HG02938 (cell line): ENCODE measurements around the gene AFAP1L1.

ENCODE experiments used
- ATAC-seq: cut with Tn5 transposase; IDR thresholded peaks from one replicate; pipeline ENCODE4 v1.9.1; 2021; ENCODE audit warnings: mild to moderate bottlenecking, moderate library complexity; ENCODE audit not compliant: unreplicated experiment

AFAP1L1 gene

DNA sequence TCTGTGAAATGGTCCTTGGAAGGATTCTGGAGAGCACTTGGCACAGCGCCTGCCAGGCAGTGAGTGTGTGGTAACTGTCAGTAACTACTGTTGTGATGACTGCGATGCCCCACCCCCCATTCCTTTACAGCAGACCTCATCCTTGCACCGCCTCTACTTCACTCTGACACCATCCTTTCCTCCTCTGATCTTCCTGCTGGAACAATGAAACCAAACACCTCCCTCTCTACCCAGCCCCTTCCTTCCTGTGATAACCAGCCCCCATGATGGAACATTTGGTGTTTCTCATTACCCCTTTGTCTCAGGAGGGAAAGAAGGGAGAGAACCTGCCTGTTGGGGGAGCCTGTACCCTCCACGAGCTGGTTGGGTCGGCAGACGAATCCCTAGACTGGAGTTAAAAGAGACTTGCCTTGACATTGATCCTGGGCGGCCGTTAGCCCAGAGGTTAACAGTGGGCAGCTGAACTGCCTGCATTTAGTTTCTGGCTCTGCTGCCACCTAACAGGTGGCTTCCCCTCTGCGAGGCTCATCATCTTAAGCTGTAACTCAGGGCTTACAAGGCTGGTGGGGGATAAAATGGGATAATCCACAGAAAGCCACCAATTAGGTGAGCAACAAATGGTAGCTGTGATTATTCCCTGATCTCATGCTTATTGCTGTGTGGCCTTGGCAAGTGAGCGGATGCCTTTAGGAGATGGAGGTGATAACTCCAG, 39.4 kb downstream of the AFAP1L1 start:
- ATAC-seq = no peak

DNA sequence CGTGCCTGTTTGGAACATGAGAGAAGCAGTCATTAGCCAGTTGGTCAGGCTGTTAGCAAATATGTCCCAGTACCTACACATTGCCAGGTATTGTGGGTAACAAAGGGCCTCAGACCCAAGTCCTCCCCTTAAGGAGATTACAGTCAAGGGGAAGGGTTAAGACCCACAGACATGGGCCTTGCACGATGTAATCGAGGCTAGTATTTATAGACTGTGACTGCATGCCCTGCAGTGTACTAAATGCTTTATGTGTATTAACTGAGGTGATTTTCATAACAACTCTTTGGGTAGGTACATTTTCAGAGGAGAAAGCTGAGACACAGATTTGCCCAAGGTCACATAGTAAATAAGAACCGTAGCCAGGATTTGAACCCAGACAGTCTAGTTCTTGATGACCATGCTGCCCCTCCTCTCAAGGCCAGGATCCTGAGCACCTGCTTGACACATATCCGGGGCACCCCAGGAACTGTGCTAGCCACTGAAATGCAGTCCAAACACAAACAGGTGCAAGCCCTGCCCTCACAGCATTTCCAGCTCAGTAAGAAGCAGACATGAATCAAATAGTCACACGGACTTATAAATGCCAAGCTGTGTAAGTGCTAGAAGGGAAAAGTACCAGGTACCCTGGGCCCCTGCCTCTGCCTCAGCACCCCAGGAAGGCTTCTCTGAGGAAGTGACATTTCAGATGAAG, 41.6 kb downstream of the AFAP1L1 start:
- ATAC-seq = no peak

DNA sequence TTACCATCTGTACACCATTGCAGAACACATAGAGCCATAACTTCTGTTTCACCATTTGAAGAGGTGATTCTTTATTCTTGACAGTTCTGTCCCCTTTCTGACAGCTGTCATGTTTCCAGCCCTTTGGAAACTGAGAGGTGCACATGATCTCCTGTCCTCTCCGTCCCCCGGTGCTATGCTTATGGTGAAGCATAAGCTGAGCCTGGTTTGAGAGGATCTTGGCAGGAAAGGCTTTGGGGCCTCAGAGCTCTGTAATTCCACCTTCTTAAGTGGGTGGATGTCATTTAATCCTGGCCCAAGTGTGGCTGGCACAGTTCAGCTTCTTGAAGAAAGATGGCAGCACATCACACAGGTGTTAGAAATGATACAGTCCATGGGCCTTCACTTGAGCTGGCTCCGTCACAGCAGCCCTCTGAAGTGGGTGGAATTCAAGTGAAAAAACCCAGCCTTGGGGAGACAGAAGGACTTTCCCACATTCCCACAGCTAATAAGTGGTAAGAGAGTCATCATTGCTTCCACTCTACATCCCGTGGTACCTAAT, 43.0 kb downstream of the AFAP1L1 start:
- no peak for ATAC-seq

DNA sequence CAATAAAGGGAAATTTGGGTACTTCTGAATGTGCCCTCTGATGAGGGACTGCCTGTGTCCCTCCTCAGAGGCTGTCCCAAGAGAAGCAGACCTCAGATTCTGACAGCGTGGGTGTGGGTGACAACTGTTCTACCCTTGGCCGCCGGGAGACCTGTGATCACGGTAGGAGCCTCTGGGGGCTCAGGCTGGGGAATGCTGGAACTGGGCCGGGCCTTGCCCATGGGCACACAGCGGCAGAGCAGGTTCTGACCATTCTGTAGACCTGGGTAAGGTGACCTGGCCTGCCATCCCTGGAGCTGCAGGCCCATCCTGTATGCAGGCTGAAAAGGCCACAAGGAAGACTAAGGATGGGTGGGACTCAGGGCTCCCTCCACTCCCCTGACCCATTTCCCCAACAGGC, 44.1 kb downstream of the AFAP1L1 start:
- ATAC-seq = no peak

DNA sequence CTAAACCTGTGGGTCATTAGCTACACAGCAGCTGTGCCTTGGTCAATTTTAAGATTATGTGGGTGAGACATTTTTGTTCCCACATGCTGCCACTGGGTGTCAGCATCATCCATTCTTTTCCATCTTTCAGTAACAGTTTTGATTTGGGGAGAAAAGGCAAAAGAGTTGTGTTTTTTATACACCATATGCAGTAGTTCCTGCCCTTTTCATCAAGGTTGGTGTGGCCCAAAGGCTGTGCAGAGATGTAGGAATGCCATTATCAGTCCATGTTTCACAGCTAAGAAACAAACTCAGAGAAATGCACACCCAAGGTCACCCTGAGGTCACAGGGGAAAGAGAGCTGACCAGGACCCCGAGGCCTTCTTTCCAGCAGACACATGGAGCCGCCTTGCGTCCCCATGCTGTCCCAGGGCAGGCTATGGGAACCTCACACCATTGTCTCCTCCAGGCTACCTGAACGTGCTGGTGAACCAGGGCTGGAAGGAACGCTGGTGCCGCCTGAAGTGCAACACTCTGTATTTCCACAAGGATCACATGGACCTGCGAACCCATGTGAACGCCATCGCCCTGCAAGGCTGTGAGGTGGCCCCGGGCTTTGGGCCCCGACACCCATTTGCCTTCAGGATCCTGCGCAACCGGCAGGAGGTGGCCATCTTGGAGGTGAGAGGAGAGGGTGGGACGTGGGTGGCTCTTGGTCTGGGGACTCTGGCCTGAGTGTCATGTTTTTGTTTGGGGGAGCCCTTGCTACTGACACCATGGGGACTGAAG, 45.8 kb downstream of the AFAP1L1 start:
- peak; percentile 59 for ATAC-seq

DNA sequence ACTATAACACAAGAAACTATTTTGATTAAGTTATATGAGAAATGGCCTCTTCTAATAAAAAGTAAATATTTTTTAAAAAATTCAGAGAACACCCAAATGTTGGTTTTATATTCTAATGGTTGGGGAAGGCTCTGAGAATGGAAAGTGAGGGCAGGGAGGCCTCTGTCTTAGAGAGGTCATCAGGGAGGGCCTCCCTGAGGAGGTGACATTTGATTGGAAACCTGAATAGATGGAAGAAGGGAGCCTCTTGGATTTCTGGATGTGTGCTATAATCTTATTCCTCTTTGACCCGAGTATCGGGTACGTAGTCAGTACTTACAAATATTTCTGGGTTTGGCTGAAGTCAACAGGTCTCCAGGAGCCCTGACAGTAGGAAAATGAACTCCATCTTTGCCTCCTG, 47.5 kb downstream of the AFAP1L1 start:
- ATAC-seq = no peak

DNA sequence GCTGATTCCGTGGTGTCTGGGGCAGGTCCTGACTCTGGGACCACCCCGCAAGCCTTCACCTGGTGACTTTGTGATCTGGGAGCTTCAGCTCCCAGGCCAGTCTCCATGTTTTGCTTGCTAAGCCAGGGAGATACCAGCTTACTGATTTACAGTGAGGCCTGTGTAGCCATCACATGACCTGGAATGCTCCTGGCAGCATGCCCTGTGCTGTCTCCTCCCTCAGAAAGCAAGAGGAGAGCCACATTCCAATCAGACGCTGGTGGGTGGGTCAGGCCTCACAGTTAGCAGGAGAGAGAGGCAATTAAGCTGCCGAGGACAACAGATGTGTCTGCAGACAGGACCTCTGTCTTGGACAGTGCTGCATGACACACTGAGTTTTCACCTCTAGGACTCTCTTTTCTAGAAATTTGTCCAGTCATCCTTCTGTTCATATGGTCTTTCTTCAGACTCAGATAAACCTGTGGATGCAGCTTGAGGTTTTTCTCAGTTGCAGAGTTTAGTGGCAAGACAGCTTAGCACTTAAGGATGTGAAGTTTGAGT, 49.2 kb downstream of the AFAP1L1 start:
- no peak for ATAC-seq

DNA sequence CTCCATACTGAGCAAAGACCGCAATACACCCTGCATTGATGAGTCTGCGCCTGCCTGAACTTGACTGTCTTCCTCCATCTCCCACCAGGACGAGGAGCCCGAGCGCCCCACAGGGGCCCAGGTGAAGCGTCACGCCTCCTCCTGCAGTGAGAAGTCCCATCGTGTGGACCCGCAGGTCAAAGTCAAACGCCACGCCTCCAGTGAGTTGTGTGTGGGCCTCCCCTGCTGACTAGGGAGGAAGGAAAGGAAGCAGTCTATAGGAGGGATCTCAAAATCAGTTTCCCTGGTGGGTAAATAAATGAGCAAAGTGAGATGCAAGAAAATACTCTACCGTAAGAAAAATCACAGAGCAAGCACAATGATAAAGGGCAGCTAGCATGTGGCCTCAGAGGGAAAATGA, 50.9 kb downstream of the AFAP1L1 start:
- ATAC-seq = no peak

DNA sequence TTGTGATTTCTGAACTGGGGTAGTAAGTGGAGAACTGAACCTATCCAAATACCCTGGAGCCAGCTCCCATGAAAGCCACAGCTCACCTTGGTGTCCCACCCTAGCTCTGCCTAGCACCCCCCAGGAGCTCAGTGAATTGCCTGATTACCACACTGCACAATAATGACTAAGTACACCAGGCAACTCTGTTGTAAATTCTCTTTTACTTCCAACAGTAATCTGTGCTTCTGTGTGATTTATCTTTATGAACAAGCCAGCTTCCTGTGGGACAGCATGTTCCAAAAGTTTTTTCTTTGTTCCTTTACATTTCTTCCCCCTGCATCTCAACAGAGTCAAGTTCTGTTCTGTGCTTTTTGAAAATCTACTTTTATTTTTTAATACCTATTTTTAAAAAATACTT, 51.6 kb downstream of the AFAP1L1 start:
- ATAC-seq = no peak

DNA sequence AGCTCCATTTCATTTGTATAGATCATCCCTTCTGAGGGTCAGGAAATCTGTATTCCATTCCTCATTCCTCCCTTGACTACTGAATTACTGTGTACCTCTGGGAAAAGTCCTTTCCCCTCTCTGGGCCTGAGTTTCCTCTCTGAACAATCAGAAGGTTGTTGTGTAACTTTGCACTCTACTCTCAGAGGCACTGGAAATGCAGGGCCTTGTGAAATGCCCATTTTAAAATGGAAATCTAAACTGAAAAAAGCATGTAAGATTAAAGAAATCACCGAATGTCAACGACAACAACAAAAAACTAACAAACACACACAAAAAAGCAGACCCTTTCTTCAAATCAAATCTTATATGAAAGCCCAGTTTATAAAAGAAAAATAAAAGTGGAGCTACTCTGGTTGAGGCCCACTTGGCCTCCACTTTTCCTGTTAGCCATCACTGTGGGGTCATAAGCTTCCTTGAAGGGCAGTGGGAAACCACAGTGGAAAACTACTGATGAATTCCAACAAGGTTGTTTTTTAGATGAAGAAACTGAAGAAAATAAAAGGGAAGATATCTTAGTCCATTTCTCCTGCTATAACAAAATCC, 52.1 kb downstream of the AFAP1L1 start:
- no peak for ATAC-seq

DNA sequence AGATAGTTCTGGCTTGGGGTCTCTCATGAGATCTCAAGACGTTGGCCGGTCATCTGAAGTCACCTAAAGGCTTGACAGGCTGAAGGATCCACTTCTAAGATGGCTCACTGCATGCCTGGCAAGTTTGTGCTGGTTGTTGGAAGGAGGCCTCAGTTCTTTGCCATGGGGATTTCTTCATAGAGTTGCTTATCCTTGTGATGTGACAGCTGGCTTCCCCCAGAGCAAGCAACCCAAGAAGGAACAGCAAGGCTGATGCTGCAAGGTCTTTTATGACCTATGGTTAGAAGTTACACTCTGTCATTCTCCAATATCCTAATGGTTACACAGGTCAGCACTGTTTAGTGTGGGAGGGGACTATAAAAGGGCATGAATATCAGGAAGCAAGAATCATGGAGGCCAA, 53.0 kb downstream of the AFAP1L1 start:
- no peak for ATAC-seq

DNA sequence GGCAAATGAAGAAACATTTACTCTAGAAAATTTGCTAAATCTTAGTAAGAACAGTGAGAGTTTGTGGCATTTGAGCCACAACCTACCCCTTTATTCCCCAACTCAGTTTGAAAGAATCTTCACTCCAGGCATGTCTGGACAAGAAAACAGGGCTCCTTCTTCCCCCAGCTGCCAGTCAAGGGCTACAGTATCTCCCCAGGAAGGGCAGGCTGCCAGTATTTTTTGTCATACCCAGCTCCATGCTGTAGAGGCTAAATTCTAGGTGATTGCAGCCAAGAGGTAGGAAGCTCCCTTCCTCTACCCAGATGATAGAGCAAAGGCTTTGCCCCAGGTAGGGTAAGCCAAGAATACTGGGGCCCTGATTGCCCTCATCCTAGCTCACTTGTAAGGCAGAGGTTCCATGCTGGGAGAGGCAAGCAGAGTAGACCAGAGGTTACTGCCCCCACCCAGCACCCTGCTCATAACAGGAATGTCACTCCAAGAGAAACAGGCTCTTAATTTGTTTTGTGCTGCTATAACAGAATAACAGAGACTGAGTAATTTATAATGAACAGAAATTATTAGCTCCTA, 53.6 kb downstream of the AFAP1L1 start:
- no peak for ATAC-seq

DNA sequence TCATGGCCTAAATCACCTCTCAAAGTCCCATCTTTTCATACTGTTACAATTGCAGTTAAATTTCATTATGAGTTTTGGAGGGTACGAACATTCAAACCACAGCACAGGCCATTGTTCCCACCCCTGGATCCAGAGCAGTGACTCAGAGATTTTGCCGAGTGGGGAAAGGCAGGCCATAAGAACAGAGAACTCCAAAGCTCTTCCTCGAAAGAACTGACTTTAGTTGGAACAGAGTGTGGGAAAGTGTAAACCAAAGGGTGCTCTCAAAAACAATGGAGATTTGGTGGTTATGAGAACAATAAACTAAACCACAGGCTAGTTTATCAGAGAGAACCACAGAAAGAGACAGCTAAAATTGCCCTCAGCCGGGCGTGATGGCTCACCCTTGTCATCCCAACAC, 54.2 kb downstream of the AFAP1L1 start:
- no peak for ATAC-seq

DNA sequence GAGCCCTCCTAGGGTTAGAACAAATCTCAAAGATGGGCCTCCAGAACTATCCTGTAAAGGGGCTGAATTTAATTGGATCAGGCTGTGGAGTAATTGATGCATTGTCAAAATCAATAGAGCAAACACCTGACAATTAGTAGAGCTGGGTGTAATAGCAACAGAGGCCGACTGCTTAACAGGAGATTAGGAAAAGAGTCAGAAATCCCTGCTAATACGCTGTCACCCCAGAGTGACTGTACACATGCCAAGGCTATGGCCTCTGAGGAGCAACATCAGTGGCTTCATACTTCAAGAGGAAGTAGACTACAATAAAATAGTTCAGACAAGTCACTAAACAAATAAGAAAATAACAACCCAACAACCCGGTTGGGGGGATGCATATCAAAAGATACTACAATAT, 55.0 kb downstream of the AFAP1L1 start:
- no peak for ATAC-seq

DNA sequence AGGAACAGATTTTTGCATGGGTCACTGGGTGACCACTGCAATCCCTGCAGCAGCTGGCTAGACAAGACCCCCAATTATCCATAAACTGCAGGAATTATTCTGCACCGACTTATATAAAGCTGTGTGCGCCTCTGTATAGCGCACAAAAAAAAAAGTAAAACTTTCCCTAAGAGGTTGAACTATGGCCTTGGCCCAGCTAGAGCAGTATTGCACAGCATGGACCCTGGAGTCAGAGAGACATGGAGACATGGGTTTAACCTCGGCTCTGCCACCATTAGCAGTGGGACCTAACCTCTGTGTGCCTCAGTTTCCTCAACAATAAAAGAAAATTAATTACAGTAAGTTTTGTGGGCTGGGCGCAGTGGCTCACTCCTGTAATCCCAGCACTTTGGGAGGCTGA, 56.5 kb downstream of the AFAP1L1 start:
- no peak for ATAC-seq

DNA sequence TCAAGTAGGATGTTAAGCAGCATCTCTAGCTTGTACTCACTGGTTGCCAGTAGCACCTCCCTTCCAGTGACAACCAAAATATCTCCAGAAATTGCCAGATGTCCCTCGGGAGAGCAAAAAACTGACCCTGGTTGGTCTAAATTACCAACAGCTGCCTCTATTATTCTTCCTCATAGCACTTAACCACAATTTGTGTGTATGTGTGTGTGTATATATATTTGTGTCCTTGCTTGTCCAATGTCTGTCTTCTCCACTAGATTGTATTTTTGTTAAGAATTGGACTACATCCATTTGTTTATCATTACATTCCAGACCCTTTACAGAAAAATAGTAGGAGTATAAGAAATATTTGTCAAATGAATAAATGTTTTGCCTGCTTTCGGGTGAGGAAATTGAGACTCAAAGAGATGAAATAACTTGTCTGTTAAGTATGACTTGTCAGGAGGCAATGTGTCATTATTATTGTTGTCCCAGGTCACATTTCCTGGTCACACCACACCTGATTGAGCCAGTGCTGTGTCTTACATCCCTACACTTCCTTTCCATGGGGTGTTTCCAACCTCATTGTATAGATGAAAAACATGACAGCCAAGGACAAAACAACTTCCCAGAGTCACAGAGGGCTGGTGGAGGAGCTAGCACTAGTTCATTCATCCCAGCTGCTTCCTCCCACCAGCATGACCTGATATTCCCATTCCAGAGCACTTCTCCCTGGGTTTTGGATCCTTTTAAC, 62.2 kb downstream of the AFAP1L1 start:
- no peak for ATAC-seq

DNA sequence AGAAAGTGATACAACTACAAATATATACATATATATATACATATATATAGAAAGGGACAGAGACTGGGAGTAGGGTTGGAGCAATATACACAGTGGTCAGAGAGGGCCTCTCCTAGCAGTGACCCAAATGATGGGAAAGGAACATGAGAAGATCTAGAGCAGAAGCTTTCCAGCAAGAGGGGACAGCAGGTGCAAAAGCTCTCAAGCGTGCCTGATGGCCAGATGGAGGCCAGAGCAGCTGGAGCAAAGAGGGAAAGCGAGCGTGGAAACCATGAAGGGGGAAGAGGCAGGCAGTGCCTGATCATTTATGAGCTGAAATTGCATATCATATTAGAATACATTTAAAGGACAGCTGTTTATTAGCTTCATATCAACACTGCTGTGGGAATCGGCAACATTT, 66.1 kb downstream of the AFAP1L1 start:
- no peak for ATAC-seq

DNA sequence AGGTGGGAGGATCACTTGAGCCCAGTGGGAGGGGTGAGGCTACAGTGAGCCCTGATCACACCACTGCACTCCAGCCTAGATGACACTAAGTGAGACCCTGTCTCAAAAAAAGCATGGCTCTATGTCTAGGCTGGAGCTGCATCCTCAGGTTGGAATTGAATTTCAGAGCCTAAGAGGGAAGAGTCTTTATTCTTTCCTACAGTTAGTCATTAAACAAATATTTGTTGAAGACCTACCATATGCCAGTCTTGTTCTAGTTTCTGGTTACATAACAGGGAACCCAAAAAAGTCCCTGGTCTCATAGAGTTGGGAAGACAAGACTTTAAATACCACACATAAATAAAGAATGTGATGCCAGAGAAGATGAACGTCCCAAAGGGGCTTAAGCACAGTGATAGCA, 66.7 kb downstream of the AFAP1L1 start:
- no peak for ATAC-seq

DNA sequence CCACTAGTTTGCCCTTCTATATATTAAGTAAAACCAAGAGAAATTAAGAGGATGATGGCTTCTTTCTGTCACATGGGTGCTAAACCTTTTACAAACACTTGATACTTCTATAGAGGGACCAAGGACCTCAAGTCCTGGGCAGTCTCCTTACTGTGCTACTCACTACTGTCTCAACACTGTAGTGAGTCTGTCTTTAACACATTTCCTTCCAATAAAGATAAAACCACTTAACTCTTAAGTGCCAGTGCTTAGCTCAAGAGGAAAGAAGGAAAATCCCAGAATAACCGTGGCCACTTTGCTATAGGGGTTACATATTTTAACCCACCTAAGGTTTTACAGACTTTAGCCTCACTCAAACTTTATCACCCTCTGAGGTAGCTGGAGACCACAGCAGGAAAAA, 69.3 kb downstream of the AFAP1L1 start:
- no peak for ATAC-seq

DNA sequence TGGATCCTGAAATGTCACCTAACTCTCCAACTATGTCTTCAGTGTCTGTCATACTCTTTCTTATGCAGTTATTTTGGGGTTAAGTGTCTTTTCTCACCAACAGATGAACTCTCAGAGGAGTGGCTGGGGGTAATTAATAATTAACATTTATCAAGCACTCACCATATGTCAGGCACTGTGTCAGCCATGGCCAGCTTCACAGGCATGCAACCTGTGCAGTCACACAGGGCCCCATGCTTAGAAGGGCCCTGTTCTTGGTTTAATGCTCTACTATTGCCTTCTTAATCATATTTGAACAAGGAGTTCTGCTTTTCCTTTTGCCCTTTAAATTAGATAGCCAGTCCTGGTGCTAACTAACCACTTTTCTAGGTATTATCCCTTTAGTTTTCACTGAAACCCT, 70.2 kb downstream of the AFAP1L1 start:
- no peak for ATAC-seq
